ENCODE results near the gene CFAP74.

The CFAP74 gene, protein sequence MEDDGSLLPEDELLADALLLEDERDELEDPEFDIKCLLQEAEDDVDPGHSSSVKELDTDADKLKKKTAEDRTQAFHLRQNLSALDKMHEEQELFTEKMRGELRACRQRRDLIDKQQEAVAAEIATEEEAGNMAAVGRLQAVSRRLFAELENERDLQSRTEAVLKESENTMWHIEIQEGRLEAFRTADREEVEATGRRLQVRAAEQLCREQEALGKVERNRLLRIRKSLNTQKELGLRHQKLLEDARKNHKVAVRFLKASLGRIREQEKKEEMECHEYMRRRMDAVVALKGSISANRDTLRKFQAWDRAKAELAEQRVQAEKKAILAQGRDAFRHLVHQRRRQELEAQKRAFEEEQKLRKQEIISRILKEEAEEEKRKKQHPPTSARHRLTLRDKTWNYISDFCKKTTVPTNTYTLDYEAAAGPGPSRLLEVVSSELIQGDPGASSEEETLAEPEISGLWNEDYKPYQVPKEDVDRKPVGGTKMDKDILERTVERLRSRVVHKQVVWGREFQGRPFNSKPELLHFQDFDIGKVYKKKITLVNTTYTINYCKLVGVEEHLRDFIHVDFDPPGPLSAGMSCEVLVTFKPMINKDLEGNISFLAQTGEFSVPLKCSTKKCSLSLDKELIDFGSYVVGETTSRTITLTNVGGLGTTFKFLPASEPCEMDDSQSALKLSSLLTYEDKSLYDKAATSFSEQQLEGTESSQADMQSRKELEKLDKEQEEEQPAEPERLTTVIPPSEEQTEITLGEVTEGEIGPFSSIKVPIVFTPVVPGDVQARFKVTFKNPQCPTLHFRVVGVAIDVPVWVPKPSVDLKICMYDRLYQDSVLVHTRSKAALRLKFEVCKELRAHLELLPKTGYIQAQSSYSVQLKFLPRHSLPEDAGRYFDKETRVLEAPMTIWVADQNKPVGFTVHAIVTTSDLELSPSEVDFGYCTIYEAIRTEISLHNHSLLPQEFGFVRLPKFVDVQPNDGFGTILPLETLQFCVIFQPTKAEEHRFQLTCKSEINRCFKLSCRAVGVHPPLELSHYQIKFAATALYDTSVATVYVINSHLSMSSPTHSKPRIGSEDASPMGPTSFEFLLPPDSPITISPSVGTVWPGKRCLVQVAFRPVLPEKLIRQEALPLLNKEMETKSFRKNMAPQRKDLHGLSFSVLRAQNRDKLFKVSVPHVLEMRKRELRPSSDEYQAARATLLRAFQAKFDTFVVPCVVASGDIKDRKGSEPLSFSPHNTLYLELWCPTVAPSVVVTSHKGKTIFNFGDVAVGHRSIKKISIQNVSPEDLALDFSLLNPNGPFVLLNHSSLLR (N-terminal part only)

DNA sequence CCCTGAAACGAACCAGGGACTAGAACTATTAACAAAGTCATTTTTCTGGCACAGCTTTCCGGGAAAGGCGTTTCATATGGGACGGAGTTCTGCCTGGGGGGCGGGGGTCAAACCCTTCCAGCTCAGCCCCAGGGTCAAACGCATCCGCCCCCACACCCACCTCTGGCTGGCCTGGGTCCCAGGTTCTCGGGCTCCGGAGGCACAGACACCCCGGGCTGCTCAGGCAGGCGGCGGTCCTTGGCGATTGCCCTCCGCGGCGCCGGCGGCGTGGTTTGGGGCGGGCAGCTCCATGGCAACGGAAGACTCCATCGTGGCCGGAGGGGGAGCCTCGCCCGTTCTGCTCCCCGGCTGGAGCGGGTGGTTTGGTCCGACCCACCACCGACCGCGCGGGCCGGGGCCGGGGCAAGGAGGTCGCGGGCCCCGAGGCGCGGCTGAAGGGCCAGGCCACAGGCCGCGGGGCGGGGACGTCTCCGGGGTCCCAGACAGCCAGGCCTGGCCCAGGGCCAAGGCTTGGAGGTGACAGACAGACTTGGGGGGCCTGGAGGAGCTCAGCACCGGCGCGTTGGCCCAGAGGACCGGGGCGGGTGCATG is at the start of gene CFAP74:
Gene CFAP74, minus strand, starts transcription at position 246 of the 591 bp plus-strand sequence. CDS start 12,830 bp downstream, outside the sequence.
- peak; percentile 19 for DNase-seq (ENCODE audit: low read depth)

DNA sequence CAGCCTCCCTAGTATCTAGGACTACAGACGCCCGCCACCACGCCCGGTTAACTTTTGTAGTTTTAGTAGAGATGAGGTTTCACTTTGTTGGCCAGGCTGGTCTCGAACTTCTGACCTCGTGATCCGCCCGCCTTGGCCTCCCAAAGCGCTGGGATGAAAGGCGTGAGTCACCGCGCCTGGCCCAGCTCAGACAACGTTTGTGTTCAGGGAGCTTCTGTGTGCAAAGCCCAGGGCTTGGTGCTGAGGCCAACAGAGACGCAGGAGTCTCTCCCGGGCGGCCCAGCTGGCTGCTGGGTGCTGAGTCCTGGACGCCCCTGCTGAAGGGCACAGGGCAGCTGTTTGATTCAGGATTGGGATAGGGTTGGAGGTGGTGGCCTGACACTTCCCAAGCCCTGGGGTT is 49.6 kb upstream of the CFAP74 start:
- no peak for DNase-seq (ENCODE audit: low read depth)

DNA sequence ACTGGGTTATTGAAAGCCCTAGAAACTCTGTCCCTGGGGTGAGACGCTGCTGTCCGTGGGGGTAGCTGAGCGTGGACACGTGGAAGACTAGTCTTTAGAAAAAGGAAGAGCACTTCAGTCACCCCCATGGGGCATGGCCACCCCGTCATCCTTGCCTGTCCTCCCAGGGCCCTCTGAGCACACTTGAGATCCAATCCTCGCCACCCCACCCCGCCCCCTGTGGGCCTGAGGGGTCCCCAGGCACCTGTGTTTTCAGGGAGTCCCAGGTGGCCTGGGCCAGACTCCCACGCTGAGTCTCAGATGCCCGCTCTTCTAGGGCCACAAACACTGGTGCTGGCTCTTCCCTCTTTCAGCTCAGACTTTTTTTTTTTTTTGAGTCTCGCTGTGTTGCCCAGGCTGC is 49.2 kb upstream of the CFAP74 start:
- no peak for DNase-seq (ENCODE audit: low read depth)

DNA sequence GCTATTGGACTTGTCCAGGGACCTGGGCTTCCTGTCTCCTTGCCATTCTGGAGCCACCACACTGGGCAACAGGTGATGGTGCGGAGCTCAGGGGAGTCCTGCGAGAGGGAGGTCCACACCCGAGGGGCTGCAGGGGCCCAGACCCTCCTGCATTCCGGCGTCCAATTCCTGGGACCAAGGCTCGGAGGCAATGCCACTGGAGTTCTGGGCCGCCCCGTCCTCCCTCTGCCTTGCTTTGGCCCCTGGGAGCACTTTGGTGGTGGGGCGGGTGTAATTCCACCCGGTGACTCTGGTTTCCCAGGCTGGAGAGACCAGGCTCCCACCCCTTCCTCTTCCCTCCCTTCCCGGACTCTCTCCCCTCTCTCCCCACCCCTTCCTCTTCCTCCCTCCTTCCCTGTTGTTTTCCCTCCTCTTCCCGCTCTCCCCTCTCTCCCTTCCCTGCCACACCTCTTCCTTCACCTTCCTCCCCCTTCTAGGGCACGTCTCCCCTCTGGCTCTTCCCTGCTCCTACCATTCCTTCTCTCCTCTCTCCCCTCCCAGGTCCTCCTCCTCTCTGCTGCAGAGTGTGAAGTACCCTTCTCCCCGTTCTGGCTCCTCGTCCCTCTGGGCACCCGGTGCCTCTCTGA is 48.6 kb upstream of the CFAP74 start:
- DNase-seq (ENCODE audit: low read depth): no peak

DNA sequence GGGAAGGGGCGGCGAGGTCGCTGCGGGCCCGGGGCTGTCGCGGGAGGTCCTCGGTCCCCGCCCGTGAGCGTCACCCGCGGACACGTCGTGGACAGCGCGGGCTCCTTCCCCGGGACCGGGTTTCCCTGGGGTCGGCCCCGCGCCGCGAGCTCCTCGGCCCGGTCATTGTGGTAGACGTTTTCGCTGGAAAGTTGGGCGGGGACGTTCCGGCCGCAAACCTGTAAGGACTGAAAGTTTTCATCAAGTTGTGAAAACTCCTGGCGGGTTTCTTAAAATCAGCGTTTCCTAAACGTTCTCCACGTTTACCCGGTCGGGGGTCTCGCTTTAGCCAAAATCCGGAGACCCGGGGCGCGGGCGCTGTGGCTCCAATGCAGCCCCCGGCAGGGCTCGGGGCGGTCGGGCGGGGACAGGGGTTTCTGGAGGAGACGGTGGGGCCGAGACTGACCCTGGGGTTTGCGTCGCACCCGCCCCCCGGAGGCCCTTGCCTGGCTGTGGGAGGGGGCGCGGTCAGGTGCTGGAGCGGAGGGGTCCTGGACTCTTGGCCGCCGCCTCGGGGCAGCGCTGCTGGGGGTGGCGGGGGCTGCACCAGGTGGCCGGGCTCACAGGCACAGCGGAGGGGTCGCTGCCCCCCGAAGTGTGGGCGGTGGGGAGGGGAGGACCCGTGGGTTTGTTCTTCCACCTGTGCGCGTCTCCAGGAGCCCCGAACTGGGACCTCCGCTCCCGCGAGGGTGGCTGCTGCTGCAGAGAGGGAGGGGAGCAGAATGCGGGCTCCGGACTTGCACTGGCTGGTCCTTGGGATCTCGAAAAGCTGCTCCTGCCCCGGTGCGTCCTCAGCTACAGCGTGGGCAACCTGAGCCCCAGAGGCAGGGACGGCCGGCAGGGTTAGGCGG is 47.5 kb upstream of the CFAP74 start:
- DNase-seq (ENCODE audit: low read depth): no peak

DNA sequence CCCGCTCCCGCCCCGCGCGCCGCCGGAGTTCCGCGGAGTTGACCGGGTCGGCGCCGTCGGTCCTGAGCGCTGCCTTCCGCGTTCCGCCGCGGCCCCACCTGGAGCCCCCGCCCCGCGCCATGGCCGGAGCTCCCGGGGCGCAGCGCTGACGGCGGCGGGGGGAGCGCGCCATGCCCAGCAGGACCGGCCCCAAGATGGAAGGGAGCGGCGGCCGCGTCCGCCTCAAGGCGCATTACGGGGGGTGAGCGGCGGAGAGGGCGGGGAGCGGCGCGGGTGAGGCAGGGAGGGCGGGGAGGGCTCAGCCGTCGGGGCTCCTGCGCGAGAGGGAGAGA is 46.8 kb upstream of the CFAP74 start:
- DNase-seq (ENCODE audit: low read depth): no peak

DNA sequence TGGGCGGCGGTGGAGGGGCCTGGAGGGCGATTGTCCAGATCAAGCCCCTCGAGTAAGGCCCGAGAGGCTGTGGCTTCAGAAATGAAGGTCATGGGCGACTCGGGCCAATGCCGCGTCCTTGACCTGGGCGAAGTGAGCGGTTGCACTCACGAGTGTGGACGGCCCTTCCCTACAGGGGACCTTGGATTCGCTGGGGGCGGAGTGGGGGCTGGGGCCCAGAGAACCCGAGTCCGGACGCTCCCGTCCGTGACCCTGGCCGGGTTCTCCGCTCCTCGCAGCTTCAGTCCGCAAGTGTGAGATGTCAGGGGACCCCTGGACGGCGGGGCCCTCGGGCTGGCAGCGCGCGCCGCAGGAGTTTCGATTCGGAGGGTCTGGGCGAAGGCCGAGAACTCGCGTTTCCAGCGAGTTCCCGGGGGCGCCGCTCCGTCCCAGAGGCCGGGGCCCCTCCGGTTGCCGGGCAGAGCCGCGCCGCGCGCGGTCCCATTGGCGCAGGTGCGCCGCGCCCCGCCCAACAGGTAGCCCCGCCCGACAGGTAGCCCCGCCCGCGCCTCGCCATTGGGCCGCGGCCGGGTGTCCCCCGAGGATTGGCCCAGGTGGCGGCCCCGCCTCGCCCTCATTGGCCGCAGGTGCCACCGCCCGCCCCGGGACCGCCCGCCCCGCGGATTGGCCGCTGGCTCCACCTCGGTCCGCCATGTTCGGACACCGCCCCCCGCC is 46.3 kb upstream of the CFAP74 start, which contains the start of gene PRKCZ:
Gene PRKCZ, plus strand, starts transcription at position 694 of the 714 bp plus-strand sequence. CDS start 220 bp downstream, outside the sequence.
- DNase-seq (ENCODE audit: low read depth): no peak

DNA sequence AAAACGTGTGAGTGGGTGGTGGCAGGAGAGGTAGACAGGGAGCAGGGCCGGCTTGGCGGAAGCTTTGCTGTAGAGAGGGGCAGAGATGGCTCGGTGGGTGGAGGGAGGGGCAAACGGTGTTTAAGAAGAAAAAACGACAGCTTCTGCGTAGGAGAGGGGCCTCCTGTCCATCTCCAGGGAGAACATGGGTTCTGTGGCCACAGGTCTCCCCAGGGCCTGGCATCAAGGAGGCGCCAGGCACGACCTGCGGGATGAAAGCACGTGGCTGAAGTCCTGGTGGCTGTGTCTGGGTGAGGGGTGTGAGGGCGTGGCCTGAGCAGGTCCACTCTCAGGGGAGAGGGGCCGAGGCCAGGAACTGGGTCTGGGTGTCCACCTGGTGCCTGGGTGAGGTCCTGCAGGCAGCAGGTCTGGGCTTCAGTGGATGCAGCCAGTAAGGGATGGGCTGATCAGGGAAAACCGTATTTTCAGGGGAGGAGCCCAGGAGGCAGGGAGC is 45.7 kb upstream of the CFAP74 start:
- no peak for DNase-seq (ENCODE audit: low read depth)

DNA sequence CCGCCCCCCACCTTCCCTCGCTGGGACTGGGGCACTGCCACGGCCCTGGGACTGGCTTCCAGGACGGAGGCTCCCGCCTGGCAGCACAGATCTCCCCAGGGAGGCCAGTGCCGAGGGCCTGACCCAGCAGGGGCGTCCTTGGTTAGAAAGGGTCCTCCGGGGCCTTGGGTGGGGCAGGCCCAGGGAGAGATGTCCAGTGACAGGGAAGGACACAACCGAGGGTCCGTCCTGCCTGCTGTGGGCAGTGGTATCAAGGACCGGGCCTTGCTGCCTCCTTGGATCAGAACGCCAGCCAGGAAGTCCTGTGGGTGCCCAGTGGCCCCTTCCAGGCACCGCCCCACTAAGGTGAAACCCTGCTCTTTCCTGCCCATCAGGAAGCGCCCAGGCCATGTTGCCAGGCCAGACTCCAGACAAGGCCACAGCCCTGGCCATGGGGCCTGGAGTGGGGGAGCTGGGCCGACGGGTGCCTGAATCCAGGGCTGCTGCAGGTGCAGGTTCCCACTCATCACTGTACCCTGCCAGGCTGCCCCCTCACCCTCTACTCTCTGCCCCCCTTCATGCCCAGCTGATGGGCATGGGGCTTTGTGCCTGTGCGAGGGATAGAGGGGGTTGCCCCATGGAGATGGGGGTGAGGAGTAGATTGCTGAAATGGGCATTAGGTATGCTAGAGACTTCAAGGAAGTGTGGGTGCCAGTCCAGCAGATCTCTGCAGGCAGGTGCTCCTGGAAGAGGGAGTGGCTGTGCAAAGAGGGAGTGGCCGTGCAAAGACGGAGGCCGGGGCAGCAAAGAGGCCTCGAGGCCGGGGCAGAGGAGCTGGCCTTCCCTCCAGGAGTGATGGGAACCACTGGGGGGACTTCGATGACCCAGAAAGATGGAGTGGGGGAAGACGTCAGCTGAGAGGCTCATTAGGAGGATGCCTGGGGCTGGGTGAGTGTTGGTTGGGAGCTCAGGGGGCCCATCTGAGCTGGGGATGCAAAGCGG is 44.5 kb upstream of the CFAP74 start:
- DNase-seq (ENCODE audit: low read depth): no peak

DNA sequence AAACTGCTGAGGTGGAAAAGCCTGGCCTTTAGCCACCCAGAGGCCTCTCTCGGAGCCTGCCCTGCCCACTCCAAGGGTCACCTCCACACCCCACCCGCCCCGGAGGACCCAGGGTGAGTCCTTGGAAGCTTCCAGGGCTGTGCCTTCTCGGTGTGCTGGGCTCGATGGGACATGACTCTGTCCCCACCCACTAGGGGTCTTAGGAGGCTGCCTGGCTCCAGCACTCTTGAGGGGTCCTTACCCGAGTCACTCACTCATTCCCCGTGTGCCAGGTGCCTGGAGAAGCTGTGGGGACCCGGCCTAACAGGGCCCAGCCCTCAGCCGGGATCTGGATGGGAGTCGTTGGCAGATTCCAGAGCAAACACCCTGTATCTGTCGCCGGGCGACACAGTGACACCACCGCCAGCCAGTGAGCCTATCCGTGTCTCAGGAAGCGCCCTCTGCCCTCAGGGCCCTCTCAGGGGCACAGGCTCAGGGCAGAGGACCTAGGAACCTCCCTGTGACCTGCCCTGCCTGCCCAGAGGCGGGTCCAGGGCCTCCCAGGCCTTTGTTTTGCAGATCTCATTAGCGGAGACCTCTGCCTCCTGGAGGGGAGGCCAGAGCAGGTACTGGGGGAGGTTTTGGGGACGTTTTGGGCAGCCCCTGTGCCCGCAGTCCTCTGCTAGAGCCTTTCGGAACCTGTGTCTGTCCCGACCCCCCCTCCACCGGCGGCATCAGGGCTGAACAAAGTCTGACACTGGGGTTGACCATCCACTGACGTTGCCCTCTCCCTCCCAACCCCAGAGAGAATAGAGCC is 43.6 kb upstream of the CFAP74 start:
- DNase-seq (ENCODE audit: low read depth): no peak

DNA sequence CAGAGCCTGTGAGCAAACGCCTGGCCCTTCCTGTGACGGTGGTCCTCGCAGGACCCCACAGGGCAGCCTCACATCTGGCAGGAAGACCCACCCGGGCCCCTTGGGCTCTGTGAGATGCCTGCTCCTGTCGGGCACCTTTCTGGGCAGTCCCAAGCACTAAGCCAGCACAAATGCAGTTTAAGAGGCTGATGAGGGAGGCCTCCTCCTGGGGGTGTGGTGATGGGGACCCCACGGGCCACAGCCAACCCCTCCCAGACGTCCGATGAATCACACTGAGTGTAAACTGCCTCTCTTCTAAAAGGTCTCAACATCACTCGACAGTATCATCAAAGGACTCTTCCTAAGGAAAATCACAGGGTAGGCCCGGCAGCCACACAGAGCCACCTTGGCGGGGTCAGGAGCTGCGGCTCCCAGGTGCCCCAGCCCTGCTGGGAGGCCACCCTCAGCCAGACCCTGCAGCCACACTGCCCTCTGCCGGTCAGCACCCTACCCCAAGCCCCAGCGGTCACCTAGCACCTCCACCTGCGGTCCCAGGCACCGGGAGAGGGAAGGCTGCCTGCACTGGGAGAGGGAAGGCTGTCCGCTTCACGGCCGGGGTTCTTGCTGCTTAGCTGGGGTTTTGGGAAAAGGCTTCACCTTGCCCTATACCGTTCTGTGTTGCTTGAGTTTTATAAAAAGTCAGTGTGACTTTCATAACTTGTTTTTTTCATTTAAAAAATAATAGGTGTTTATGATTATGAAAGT is 42.8 kb upstream of the CFAP74 start:
- DNase-seq (ENCODE audit: low read depth): peak; percentile 2

DNA sequence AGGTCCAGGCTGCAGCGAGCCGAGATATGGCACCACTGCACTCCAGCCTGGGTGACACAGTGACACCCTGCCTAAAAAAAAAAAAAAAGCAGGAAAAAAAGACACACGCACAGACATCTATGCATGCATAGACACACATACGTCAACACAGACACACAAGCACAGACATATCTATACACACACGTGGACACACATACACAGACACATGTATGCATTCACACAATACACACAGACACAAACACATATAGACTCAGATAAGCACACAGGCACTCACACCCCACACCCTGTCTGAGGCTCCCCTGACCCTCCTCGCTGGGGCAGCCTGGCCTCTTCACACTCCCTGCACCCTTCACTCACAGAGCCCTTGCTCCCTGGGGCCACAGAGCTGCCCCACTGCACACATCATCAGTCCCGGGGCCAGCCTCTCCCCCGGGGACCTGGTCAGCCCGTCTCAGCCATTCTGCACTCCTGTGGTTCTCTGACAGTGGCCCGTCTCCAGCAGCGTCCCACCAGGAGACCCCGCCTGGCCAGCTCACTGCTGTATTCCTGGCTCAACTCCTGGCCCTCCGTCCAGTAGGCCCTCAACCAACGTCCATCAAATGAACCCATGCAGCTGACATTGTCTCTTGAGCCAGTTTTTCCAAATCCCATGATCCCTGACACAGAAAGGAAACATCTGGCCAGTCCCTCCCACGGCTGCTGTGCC is 42.0 kb upstream of the CFAP74 start:
- DNase-seq (ENCODE audit: low read depth): no peak

DNA sequence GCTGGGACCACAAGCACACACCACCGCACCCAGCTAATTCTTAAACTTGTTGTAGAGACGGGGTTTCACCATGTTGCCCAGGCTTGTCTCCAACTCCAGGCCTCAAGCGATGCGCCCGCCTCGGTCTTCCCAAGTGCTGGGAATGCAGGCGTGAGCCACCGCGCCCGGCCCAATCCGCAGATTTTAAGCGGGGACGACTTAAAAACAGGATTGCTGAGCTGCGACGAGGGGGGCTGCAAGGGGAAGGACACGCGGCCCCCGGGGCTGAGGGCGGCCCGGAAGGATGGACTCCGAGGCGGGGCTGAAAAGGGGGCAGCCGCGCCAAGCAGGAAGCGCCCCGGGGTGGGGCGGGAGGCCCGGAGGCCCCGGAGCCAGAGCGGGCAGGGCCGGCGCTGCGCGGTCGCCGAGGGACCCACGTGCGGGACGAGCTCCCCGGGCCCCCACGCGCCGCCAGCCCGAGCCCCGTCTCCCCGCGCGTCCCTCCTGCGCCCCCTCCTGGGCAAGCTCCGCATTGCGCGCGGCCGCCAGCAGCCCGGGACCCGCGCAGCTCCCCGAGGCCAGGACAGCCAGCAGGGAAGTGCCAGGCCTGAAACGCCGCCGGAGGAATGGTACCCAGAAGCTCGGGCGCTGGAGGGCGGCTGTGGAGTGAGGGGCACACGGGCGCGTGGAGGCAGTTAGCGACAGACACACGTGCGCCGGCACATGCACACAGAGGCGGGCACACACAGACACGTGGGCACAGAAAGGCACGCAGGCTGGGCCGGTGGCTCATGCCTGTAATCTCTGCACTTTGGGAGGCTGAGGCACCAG is 41.1 kb upstream of the CFAP74 start:
- DNase-seq (ENCODE audit: low read depth): peak; percentile 60

DNA sequence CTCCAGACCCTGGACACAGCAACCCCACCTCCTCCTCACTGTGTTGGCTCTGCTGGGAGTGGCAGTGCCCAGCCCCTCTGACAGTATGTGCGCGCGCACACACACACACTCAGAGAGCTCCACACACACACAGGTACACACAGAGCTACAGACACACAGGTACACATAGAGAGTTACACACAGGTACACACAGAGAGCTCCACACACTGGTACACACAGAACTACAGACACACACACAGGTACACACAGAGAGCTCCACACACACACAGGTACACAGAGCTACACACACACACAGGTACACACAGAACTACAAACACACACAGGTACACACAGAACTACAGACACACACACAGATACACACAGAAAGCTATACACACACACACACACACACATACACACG is 40.3 kb upstream of the CFAP74 start:
- no peak for DNase-seq (ENCODE audit: low read depth)

Data from EH (cell line).